Endometrial microvascular endothelial cells (primary cell): ENCODE measurements around the gene CTNS. TPM values are rescaled to one million over a fixed set of nuclear protein-coding genes. Genes with fewer than 3 reads are reported as not detected.

Source experiments
- in situ Hi-C: cut with HindIII; loops from 2 replicates; pipeline ENCODE4 v1.10.0; 2017; ENCODE audit warnings: low sequenced_read_pairs, low pct_unique_long_range_greater_than_20kb; ENCODE audit errors: inconsistent ontology term
- total RNA-seq: library from RNA; depleted of rRNA; stranded (reverse); fragments of >200 nt; gene quantifications from one replicate; pipeline ENCODE4 v1.2.3, GENCODE V29; 2015; ENCODE audit errors: inconsistent ontology term

CTNS gene
- total RNA-seq, 1 donor from 2014 or later, result 43.9 TPM

DNA sequence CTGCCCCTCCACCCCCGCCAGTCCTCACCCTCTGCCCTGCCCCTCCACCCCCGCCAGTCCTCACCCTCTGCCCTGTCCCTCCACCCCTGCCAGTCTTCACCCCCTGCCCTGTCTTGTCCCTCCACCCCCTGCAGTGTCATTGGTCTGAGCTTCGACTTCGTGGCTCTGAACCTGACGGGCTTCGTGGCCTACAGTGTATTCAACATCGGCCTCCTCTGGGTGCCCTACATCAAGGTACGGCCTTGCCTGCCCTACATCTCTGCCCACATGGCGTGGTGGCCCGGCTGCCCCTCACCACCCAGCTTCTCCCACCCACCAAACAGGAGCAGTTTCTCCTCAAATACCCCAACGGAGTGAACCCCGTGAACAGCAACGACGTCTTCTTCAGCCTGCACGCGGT lies 19.8 kb downstream of the CTNS start:
- in situ Hi-C loops, result no loop called here

DNA sequence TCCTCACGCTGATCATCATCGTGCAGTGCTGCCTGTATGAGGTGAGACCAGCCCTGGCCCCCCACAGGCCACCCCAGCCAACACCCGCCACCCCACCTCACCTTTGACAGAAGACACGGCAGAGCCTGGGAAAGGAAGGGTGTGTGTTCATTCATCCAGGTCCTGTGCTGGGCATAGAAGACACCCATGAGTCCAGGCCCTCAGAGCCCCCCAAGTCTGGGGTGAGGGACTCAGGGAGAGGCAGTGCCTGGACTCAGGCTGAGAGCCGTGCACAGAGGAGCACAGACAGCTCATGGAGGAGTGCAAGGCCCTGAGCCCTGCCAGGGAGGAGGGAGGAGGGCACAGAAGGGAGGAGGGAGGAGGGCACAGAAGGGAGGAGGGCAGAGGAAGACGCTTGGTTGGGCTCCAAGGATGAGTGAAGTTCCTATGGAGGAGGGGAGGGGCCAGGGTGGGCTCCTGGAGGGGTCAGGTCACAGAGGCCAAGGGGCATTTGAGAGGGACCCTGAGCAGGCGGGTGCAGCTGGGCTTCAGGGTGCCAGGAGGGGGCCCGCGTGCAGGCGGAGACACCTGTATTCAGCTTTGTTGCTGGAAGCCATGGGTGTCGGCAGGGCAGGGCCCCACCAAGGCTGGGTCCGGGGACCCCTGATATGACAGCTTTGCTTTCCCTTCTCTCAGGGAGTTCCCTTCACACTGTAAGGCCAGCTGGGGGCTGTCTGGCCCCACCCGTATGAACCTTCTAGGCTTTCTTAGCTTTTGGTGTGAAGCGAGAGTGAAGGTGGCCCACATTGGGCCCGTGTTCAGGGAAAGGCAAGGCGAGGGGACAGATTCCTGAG lies 20.4 kb downstream of the CTNS start:
- in situ Hi-C loops, result no loop called here

DNA sequence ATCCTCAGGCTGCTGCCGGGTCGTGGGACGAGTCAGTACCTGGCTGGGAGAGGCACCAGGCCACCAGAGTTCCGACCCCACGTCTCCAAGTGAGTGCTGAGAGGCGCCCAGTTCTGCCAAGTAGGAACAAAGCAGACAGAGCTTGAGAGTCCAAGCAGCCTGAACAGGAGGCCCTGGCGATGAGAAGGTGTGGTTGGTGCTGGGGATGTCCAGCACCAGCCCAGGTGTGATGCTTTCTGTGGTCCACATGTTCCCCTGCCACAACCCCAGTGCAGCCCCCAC lies 21.0 kb downstream of the CTNS start:
- in situ Hi-C loops, result no loop called here

DNA sequence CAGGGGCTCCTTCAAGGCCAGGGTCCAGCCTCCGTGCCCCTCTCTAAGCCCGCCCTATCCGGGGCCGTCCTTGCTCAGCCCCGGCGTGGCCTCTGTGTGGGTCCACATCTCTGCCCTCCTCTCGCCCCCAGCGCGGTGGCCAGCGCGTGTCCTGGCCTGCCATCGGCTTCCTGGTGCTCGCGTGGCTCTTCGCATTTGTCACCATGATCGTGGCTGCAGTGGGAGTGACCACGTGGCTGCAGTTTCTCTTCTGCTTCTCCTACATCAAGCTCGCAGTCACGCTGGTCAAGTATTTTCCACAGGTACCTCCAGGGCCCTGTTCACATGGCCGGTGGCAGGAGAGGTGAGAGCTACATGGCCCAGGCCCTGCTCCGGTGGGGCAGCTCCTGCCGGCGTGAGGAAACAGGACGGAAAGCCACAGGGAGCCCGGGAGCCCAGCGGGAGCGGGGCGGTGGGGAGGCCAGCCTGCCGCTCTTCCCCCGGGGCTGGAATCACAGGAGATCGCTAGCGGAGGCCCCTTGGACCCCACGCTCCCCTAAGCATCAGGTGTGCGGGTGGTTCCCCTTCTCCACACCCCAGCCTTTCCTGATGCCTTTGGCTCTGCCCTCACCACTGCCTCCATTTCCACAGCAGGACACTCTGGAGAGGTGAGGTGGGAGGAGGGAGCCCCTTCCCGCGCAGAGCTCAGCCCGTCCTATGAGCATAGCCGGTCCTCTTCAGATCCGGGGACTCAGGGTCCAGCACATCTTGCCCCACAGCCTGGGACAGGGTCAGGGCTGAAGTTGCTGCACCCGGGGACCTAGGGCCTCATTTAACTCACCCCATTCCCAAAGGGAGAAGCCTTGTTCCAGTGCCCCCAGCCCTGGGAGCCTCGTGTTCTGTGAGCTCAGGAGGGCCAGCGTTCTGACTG lies 21.6 kb downstream of the CTNS start:
- in situ Hi-C loops, result no loop called here

DNA sequence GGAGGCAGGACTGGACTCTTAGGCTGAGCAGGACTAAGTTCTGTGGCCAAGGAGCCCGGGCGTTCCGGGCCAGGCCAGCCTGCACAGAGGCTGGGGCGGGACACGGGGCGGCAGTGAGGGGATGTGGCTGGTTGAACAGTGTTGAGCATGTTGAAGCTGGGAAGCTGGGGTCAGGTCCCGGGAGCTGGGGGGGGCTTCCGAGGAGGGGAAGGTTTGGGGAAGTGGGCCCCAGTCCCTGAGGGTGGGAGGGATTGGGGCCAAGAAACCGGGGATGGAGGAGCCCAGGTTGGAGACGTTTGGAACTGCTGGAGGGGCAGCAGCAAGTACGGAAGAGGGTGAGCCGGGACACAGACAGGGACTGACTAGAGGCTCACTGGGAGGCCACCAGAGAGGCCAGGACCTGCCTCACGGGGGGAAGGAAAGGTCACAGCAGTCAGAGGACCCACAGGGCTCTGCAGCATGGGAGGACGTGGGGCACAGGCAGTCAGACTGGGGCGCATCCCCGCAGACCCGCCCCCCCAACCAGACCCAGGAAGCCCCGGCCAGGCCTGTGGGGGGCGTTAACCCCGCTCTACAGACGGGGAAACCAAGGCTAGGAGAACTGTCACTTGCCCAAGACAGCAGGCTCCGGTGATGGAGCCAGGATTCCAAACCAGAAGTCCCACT lies 22.4 kb downstream of the CTNS start:
- in situ Hi-C loops, result no loop called here

DNA sequence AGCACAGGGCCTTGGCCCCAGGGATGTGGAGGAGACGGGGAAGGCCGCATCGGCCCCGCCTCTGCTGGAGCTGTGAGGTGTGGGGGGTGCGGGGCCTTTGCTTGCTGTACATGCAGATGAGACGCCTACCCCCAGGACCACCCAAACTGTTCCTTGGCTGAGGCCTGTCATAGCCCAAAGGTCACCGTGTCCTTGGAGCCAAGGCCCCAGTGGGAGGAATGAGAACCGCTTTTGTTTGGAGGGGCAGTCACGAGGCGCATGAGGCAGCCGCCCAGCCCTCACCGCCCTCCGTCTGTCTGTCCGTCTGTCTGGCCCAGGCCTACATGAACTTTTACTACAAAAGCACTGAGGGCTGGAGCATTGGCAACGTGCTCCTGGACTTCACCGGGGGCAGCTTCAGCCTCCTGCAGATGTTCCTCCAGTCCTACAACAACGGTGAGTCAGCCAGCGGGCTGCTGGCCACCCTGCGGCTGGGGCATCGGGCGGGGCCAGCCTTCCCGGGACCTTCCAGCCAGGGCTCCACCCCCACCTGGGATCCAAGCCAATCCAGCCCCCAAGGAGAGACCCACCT lies 23.1 kb downstream of the CTNS start:
- in situ Hi-C loops, result no loop called here

DNA sequence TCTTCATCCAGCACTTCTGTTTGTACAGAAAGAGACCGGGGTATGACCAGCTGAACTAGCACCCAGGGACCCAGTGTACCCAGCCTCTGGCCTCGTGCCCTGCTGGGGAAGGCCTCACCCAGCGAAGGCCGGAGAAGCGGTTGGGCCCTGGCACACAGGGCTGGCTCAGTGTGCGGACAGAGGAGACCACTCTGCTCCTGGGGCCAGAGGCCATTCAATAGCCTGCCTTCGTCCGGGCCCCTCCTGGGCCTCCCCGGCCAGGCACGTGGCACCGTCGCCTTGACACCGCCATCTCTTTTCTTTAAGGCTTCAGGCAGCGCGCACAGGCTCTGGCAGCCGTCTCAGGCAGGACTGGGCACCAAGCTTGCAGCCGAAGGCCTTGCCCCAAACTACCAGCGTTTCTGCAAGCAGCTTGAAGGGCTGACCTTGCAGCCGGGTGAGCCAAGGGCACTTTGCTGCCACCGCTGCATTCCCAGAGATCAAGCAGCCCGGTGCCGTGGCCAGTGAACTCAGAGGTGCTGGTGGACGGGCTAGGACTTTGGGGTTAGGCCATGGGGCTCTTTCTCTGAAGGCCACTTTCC lies 23.8 kb downstream of the CTNS start:
- in situ Hi-C loops, result no loop called here

DNA sequence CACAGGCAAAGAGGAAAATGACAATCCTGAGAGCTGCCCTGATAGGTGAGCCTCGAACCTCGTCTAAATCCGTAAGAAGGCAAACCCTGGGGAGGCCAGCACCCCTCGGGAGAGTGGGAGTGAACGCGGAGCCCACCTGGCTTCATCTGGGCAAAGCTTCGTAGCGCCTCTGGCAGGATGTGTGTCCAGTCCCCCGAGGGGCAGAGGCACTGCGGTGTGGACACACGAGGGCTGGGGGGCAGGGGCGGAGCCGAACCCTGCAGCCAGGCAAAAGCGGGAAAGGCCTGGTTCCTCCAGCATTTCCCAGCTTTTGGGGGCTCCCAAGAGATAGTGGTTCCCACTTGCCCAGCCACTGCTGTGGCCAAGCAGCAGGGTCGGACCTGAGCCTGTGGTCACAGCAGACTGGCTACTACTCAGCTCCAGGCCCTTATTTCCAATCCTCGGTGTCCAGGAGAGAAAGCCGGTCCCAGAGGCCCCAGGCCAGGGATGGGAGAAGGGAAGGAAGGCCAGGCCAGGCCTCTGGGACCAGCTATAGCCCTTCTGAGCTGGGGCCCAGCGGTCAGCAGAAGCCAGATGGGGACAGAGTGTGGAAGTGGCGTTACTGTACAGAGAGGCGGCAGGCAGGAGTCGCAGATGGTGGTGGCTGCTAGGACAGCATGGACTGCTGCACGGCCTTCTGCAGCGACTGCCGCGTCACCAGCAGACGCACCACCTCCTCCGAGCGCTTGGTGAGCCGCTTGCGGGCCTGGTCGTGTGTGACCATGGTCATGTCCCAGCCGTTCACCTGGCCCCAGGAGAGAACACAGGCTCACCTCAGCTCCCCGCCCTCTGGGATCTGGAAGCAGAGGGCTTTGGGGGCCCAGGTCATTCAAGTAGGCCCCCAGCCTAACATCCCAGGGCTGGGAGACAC lies 26.8 kb downstream of the CTNS start:
- in situ Hi-C loops, result no loop called here

DNA sequence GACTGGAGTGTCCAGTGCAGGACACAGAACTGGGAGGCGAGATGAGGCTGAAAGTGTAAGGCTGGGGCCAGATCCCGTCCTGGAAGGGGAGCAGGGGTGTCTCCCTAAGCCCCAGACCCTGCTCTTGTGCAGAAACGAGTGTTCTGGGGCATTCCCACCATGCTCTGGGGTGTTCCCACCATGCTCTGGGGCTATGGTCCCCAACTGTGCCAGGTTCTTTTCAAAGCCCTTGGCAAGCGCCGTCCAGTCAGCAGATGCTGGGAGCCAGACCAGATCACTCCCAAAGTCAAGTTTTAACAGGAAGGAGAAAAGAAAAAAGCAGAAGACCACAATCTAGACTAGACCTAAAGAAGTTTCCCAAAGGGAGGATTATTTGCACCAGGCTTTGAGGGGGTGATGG lies 29.3 kb downstream of the CTNS start:
- in situ Hi-C loops, result no loop called here

DNA sequence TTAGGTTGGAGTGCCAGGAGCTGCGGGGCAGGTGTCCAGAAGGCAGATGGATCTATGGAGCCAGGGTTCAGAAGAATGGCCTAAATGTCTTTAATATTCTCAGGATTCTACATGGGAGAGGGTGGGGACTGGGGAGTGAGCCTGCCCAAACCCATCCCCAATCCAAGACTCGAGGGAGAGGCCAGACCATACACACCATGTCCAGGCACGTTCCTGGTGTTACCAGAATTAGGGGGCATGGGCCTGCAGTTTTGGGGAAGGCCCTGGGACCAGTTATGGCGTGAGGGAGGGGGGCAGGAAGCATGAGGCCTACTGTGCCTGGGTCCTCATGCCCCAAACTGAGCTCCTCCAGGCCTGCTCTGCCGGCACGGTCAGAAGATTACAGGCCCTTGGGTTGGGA lies 30.0 kb downstream of the CTNS start:
- in situ Hi-C loops, result no loop called here

DNA sequence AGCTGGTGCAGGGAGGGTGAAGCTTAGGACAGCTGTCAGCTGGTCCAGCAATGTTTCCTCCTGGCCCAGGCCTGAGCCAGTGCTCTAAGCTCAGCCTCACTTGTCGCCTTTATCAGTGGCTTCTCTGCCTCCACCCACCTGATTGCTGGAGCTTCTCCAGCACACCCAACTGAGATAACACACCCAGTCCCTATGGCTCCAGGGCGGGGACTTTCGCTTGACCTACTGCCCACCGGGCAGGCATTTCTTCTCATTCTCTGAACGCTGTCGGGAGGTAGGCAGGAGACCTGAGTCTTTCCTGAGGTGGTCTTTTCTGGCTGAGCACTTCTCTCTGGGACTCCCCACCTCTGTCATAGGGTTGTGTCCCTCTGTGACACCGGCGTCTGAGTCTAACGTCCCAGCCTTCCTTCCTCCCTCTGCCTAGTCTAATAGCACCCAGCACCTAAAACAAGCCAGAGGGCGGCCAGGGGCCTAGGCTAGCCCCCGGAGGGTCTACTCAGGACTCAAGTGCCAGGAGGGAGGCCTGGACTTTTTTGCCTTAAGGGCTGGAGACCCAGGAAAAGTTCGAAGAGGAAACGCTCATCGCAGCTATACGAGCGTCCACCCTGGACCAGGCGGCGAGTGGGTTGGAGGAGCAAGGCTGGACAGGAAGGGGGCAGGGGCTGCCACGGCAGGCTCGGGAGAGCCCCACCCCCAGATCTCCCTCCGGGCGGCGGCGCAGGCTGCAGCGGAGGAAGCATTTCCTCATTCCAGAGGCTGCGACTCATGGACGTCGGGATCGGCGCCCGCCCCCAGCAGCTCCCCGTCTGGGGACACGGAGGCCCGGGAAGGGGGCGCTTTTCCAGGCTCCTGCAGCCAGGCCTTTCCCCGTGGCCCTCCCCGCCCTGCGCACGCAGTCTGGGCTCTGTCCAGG lies 31.1 kb downstream of the CTNS start:
- in situ Hi-C loops, result no loop called here

DNA sequence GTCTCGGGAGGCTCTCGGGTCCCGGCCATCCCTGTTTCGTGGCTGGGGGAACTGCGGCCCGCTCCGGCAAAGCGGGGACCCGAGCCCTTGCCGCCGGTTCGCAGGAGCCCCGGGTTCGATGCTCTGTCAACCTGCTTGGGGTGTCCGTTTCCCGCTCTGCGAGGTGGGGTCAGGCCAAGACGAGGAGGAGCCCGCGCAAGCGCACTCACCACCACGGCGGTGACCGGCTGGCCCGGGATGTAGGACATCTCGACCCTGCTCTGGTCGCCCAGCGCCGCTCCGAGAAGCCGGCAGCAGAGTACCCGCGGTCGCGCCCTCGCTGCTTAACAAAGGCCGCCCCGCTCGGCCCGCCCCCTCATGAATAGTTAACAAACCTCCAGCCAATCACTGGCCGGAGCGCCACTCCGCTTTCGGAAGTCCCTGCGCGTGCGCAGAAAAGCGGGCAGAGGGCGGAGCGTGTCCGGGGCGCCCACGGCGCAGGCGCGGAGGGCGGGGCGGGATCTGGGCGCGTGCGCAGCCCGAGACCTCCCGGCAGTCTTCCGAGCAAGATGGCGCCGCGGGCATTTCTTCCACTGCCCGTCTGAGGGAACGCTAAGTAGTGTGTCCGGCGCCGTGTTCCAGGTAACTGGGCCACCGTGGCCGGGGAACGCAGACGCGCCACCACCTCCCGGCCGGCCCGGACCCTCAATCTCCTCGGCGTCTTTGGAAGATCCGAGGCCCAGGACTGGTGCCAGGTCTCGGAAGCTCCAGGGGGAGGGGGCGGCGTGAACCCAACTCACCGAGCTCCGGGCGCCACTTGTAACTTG lies 31.9 kb downstream of the CTNS start, which contains the start of the genes EMC6 and TAX1BP3:
TSS of gene EMC6 (plus strand) at position 534 of the 806 bp plus-strand sequence. CDS start 335 bp downstream, outside the sequence.
TSS of gene TAX1BP3 (minus strand) at position 300 of the 806 bp plus-strand sequence. CDS start at position 248, 52 bp downstream.
- in situ Hi-C loops, result no loop called here

DNA sequence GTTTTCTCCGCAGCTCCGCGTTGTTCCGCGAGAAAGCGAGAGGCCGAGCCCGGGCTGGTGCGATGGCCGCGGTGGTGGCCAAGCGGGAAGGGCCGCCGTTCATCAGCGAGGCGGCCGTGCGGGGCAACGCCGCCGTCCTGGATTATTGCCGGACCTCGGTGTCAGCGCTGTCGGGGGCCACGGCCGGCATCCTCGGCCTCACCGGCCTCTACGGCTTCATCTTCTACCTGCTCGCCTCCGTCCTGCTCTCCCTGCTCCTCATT lies 32.5 kb downstream of the CTNS start:
- in situ Hi-C loops, result no loop called here

DNA sequence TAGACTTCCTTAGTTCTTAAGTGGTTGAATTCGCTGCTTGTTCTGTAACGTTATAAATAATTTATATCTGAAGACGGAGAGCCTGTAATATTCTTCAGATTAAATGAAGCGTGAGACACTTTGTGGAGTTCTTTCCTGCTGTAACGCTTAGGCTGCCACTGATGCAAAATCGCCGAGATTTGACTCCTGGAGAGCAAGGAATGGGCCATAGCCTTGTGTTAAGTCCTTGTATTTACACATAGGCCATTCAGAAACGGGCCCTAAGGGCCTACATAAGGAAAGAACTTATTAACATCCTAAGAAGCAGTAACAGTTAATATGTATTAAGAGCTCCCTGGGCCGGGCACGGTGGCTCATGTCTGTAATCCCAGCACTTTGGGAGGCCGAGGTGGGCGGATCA lies 33.0 kb downstream of the CTNS start:
- in situ Hi-C loops, result no loop called here

DNA sequence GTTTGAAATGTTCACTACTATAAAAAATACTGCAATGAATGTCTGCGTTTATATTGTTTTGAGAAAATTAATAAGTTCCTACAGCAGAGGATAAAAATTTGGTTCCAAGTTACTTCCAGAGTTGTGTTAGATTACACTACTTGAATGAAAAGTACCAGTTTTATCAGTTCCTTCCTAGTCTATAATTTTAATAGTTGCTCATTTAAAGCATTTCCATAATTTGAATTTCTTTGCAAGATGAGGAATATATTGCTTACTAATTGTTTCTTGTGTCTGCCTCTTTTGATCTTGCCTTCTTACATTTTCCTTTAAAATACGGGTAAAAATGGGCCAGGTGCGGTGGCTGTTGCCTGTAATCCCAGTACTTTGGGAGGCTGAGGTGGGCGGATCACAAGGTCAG lies 36.0 kb downstream of the CTNS start:
- in situ Hi-C loops, result no loop called here

DNA sequence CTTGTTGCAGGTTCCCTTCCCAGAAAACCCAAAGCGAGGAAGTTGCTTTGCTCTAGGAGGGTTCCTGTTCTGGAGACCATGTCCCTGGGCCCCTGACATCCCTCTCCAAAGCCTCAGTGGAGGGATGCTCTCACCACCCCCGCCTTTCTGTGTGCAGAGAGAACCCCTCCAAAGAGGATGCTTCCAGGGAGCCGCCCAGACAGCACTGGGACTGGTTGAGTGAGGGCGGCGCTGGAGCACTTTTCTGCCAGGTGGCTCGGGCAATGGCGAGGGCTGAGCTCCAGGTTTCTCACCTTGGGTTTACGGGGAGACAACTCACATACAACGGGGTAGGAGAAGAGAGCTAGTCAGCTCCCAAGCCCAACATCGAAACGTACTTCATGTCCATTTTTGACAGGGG lies 39.3 kb downstream of the CTNS start:
- in situ Hi-C loops, result no loop called here
